ENCODE results near the gene CACYBP. TPM values are rescaled to one million over a fixed set of nuclear protein-coding genes. Genes with fewer than 3 reads are reported as not detected.

CACYBP gene
- total and polyA plus RNA-seq, 2 of the 13 experiments (the other 11 are each of a cell fraction or from before 2014, with no cell fraction given), result 18.4 to 183 TPM

- no peak for TF ChIP-seq ZNF12 (CRISPR knock-in tag; IDR thresholded peaks at IDR 0.05)
- no peak for TF ChIP-seq ZNF879 (CRISPR knock-in tag; IDR thresholded peaks at IDR 0.05)
- no peak for TF ChIP-seq ZNF432 (CRISPR knock-in tag; IDR thresholded peaks at IDR 0.05; ENCODE audit: borderline replicate concordance)
- TF ChIP-seq SP5 (CRISPR knock-in tag; IDR thresholded peaks at IDR 0.05; ENCODE audit: borderline replicate concordance, low read depth), result no peak
- no peak for TF ChIP-seq PRMT3 (CRISPR knock-in tag; IDR thresholded peaks at IDR 0.05; ENCODE audit: borderline replicate concordance, low read depth)
- no peak for TF ChIP-seq FUBP1 (CRISPR knock-in tag; IDR thresholded peaks at IDR 0.05; ENCODE audit: borderline replicate concordance)
- no peak for TF ChIP-seq RARG (CRISPR knock-in tag; IDR thresholded peaks at IDR 0.05; ENCODE audit: low read depth)
- no peak for TF ChIP-seq ZNF75D (CRISPR knock-in tag; IDR thresholded peaks at IDR 0.05; ENCODE audit: borderline replicate concordance)
- TF ChIP-seq HES4 (CRISPR knock-in tag; IDR thresholded peaks at IDR 0.05; ENCODE audit: borderline replicate concordance), result no peak
- TF ChIP-seq ZNF816 (CRISPR knock-in tag; IDR thresholded peaks at IDR 0.05; ENCODE audit: borderline replicate concordance), result peak; percentile 28; the same call in 1 of the 2 replicates
- 0 out of 2 replicates have a peak, but pooled peaks have one; percentile 58 for TF ChIP-seq ZNF749 (CRISPR knock-in tag; IDR thresholded peaks at IDR 0.05; ENCODE audit: borderline replicate concordance)
- TF ChIP-seq ZNF367 (CRISPR knock-in tag; IDR thresholded peaks at IDR 0.05; ENCODE audit: borderline replicate concordance), result peak; percentile 64; the same call in 1 of the 2 replicates
- TF ChIP-seq ZBTB21 (CRISPR knock-in tag; IDR thresholded peaks at IDR 0.05), result no peak
- no peak for TF ChIP-seq ETV6 (CRISPR knock-in tag; conservative IDR thresholded peaks at IDR 0.05)
- TF ChIP-seq ZNF580 (CRISPR knock-in tag; IDR thresholded peaks at IDR 0.05; ENCODE audit: borderline replicate concordance, low read depth), result no peak
- no peak for TF ChIP-seq ETS1 (CRISPR knock-in tag; IDR thresholded peaks at IDR 0.05)
- TF ChIP-seq JARID2 (CRISPR knock-in tag; IDR thresholded peaks at IDR 0.05; ENCODE audit: insufficient replicate concordance), result no peak
- TF ChIP-seq SMC3 (IDR thresholded peaks at IDR 0.05; ENCODE audit: low read length), result peak; percentile 72
- no peak for TF ChIP-seq ZFP90 (CRISPR knock-in tag; IDR thresholded peaks at IDR 0.05; ENCODE audit: borderline replicate concordance)
- no peak for TF ChIP-seq SNAPC4 (CRISPR knock-in tag; IDR thresholded peaks at IDR 0.05)
- no peak for TF ChIP-seq ZNF543 (CRISPR knock-in tag; IDR thresholded peaks at IDR 0.05)
- no peak for TF ChIP-seq MAFG (CRISPR knock-in tag; IDR thresholded peaks at IDR 0.05)
These were observed 1.1 kb upstream of the CACYBP start (continued) for GRCh38 chr1:174998569-174999215.

Data from HepG2 (cell line).